ENCODE data around the gene RFX3.

RFX3 gene

DNA sequence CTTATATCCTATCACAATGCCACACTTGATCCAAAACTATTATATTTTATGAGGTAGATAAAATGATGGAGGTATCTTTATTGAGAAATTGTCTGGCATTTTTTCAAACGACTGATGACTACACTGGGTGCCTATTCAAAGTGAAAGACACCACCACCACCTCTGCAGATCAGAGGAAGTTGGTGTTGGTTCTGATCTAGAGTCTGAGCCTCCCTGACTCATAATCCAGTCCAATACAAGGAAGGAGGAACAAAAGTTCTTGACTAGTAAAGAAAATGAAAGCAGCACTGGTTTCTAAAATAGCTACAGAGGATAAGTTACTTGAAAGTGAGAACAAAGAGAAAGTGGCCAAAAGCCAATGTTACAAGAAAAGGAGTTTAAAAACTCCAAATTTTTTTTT, 139.9 kb downstream of the RFX3 start:
- no peaks in the 10 kb centered on the region for H3K4me1 ChIP-seq (ENCODE audit: insufficient read depth, low read length, severe bottlenecking)
- H3K4me3 ChIP-seq (ENCODE audit: low read depth, low read length, poor library complexity, severe bottlenecking) = no peak overlapping the region
- no peak overlapping the region for H2AFZ ChIP-seq (ENCODE audit: low read length)
- H3F3A ChIP-seq (ENCODE audit: insufficient read depth, low read length) = 0 out of 2 replicates have a peak, but pooled peaks cover 3% of the 10 kb centered on the region
- no peaks in the 10 kb centered on the region for H3K79me2 ChIP-seq (ENCODE audit: insufficient read depth, low read length)
- H3K9ac ChIP-seq (ENCODE audit: low read length) = no peak overlapping the region
- no peak overlapping the region for H3K27ac ChIP-seq (ENCODE audit: low read depth, low read length, poor library complexity, severe bottlenecking)
- no peaks in the 10 kb centered on the region for H4K20me1 ChIP-seq (ENCODE audit: insufficient read depth, low read length)
- H3K27me3 ChIP-seq (ENCODE audit: insufficient read depth, low read length) = no peaks in the 10 kb centered on the region
- H3K9me2 ChIP-seq (ENCODE audit: low read depth, low read length) = no peaks in the 10 kb centered on the region
- H3K4me2 ChIP-seq (ENCODE audit: low read length) = no peak overlapping the region
- 0 out of 2 replicates have a peak, but pooled peaks cover 2% of the 10 kb centered on the region for H3K9me3 ChIP-seq (ENCODE audit: low read length)
- peaks cover 25% of the 10 kb centered on the region for H3K36me3 ChIP-seq (ENCODE audit: insufficient read depth, low read length)
- TF ChIP-seq EZH2 (IDR thresholded peaks at IDR 0.05; ENCODE audit: borderline replicate concordance, low read length) (no peak), CTCF (IDR thresholded peaks at IDR 0.05; ENCODE audit: low read length) (no peak)

- Histone ChIP-seq H3K27me3 (ENCODE audit: insufficient read depth, low read length) (no peaks in the 10 kb centered on the region), H4K20me1 (ENCODE audit: insufficient read depth, low read length) (no peaks in the 10 kb centered on the region), H3K4me2 (ENCODE audit: low read length) (no peak overlapping the region), H3K4me1 (ENCODE audit: insufficient read depth, low read length, severe bottlenecking) (no peaks in the 10 kb centered on the region), H3K9me2 (ENCODE audit: low read depth, low read length) (no peaks in the 10 kb centered on the region), H3K27ac (ENCODE audit: low read depth, low read length, poor library complexity, severe bottlenecking) (no peak overlapping the region), H3K4me3 (ENCODE audit: low read depth, low read length, poor library complexity, severe bottlenecking) (no peak overlapping the region), H3K9me3 (ENCODE audit: low read length) (no peaks in the 10 kb centered on the region), H2AFZ (ENCODE audit: low read length) (no peak overlapping the region), H3K9ac (ENCODE audit: low read length) (no peak overlapping the region), H3K36me3 (ENCODE audit: insufficient read depth, low read length) (no peaks in the 10 kb centered on the region), H3K79me2 (ENCODE audit: insufficient read depth, low read length) (peaks cover 5% of the 10 kb centered on the region; the same call in 1 of the 2 replicates), H3F3A (ENCODE audit: insufficient read depth, low read length) (no peaks in the 10 kb centered on the region)
- TF ChIP-seq CTCF (IDR thresholded peaks at IDR 0.05; ENCODE audit: low read length) (no peak), EZH2 (IDR thresholded peaks at IDR 0.05; ENCODE audit: borderline replicate concordance, low read length) (no peak)
These were observed 154.0 kb downstream of the RFX3 start for GRCh38 chr9:3371842-3372241.

DNA sequence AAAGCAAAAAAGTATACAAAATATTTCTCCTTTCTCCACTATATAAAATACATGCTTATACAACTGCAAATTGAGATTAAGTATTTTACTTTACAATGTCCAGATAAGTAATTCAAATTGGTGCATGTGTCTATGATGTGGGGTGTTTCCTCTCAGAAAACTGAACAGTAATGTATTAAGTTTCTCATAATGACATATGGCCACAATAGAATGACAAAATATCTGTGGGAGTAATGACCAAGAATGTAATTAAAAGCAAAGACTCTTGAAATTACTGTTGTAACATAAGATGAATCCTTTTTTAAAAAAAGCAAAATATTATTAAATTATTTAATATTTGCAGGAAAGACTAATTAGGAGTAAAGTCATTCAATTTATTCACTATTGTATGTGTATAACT, 155.1 kb downstream of the RFX3 start:
- Histone ChIP-seq H3K36me3 (ENCODE audit: insufficient read depth, low read length) (no peaks in the 10 kb centered on the region), H3K4me1 (ENCODE audit: insufficient read depth, low read length, severe bottlenecking) (no peaks in the 10 kb centered on the region), H3K4me3 (ENCODE audit: low read depth, low read length, poor library complexity, severe bottlenecking) (no peak overlapping the region), H3K9ac (ENCODE audit: low read length) (no peak overlapping the region), H4K20me1 (ENCODE audit: insufficient read depth, low read length) (no peaks in the 10 kb centered on the region), H3K27ac (ENCODE audit: low read depth, low read length, poor library complexity, severe bottlenecking) (no peak overlapping the region), H3K79me2 (ENCODE audit: insufficient read depth, low read length) (peaks cover 5% of the 10 kb centered on the region; the same call in 1 of the 2 replicates), H3K9me2 (ENCODE audit: low read depth, low read length) (no peaks in the 10 kb centered on the region), H3K27me3 (ENCODE audit: insufficient read depth, low read length) (no peaks in the 10 kb centered on the region), H3K4me2 (ENCODE audit: low read length) (no peak overlapping the region), H2AFZ (ENCODE audit: low read length) (no peak overlapping the region), H3K9me3 (ENCODE audit: low read length) (no peaks in the 10 kb centered on the region), H3F3A (ENCODE audit: insufficient read depth, low read length) (no peaks in the 10 kb centered on the region)
- TF ChIP-seq EZH2 (IDR thresholded peaks at IDR 0.05; ENCODE audit: borderline replicate concordance, low read length) = no peak
- TF ChIP-seq CTCF (IDR thresholded peaks at IDR 0.05; ENCODE audit: low read length) = no peak

Measured in OCI-LY1 (cell line).